GM18909 (cell line): ENCODE measurements around the gene TRUB2.
"Not testable (repeated sequence)": the region's sequence is repeated elsewhere in the genome, so short reads cannot be mapped to it uniquely, and the experiment has no call there.

Experiments
- ATAC-seq: cut with Tn5 transposase; IDR thresholded peaks from one replicate; pipeline ENCODE4 v1.9.1; 2021; ENCODE audit warnings: mild to moderate bottlenecking; ENCODE audit not compliant: unreplicated experiment, poor library complexity

TRUB2 gene

GRCh38 chr9:128341435-128341849, 19.2 kb upstream of the TRUB2 start:
- ATAC-seq, result no peak

GRCh38 chr9:128340691-128341434, 18.6 kb upstream of the TRUB2 start:
- no peak for ATAC-seq

DNA sequence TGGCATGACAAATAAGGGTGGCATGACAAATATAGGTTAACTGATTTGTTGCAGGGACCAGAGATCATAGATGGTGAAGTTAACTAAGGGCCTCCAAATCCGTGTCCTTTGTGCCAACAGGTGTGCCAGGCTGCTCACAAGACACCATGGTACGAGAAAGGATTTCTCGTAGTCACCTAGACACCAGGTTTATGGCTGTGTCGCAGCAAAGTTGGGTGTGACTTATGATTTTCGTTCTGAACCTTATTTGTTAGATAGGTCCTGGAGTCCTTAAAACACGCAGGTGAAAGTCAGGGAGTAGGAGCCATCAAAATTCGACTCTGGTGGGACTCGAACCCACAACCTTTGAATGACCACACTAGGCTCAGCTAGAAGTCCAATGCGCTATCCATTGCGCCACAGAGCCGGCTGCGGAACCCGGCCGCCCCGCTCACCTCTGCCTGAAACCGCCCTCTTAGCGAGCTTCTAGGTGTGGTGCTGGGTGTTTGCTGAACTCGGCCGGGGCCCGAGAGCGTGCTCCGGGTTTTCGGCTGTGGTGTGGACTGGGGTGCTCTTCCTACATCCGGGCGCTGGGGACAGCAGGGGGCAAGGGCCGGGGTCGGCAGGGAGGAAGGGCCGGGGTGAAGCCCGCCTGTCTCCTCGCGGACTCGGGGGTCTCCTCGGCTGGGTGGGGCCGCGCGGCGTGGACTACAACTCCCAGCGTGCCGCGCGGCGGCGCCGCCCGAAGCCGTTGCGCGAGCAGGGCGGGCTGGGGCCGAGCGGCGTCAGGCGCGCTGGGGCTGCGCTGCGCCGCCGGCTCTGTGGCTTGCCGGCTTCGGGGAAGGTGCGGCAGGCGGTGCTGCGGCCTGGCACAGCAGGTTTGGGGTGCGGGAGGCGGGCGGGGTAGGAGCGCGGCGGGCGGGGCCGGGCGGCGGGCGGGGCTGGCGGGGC, 17.8 kb upstream of the TRUB2 start, which contains the start of gene SLC27A4:
SLC27A4 (plus strand) TSS at position 767 of the 930 bp plus-strand sequence. CDS start 2,606 bp downstream, outside the sequence.
- ATAC-seq, result peak; percentile 85

GRCh38 chr9:128338852-128339614, 16.8 kb upstream of the TRUB2 start:
- ATAC-seq, result not testable (repeated sequence)

DNA sequence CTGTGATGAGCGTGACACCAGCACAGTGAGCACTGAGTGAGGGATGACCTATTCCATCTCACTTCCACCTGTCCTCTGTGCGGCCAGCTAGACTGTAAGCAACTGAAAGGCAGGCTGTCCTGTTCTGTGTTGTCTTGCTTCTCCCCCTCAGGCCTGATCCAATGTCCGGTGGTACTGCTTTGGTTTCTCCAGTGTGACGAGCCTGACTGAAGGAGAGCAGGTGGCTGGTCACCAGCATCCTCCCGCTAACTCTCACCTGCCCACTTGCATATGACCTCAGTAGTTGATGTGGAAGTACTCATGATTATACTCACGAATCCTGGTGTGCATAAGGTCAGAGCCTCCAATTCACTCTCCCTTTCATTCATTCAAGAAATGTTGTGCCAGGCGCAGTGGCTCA, 15.7 kb upstream of the TRUB2 start:
- ATAC-seq, result no peak

DNA sequence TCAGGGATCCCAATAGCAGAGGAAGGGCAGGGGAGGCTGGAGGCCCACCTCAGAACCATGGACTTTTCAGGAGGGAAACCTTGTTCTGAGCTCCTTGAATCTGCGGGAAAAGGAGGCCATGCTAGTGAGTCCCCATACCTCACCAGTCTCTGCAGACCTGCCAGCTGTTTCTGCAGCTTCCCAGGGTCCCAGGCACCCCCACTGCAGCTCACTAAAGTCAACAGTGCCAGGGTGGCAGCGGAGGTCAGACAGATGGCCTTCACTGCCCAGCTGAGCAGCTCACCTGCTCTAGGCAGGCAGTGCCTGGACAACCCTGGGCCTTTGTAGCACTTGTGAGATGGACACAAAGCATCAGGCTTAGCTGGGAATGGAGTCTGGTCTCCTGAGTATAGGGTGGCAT, 13.7 kb upstream of the TRUB2 start:
- no peak for ATAC-seq

- ATAC-seq, result no peak
These were observed 12.9 kb upstream of the TRUB2 start for GRCh38 chr9:128335161-128335560.

DNA sequence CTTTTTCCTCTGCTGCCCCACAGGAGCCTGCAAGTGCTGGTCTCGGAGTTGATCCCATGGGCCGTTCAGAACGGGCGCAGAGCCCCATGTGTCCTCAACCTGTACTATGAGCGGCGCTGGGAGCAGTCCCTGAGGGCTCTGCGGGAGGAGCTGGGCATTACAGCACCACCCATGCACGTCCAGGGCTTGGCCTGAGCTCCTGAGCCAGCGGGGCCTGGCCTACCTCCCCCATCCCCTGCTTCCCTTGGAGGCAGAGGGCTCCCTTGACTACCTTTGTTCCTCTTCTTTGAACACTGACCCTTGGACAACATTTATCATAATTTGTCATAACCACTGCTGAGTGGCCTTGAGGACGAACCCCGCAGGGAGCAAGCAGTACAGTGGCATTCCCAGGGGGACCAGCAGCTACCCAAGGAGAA, 11.2 kb upstream of the TRUB2 start:
- no peak for ATAC-seq

DNA sequence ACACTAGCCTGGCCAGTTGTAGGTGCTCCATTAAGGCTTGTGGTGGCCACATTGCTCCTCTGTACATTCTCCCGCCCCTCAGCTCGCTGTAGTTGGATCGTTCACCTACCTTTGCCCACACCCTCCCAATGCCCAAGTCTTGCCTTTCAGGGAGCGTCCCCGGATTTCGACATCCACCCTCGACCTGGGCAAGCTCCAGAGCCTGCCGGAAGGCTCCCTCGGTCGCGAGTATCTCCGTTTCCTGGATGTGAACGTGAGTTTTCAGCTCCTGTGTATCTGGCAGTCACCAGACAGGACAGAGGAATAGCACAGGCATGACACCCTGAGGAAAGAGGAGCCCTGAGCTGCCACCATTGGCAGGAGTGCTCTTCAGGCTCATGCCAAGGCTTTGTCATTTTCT, 3.4 kb upstream of the TRUB2 start:
- ATAC-seq, result no peak

- ATAC-seq, result no peak
These were observed 2.2 kb upstream of the TRUB2 start for GRCh38 chr9:128324401-128324800.

DNA sequence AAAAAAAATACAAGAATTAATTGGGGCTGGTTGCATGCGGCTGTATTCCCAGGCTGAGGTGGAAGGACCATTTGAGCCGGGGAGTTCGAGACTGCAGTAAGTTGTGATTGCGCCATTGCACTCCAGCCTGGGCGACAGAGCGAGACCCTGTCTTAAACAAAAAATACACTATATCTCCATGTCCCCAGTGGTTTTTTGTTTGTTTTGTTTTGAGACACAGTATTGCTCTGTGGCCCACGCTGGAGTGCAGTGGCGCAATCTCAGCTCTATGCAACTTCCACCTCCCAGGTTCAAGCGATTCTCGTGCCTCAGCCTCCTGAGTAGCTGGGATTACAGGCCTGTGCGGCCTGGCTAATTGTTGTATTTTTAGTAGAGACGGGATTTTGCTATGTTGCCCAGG, 1.5 kb upstream of the TRUB2 start:
- no peak for ATAC-seq

- ATAC-seq, result no peak
These were observed 1.0 kb upstream of the TRUB2 start for GRCh38 chr9:128323212-128323730.

DNA sequence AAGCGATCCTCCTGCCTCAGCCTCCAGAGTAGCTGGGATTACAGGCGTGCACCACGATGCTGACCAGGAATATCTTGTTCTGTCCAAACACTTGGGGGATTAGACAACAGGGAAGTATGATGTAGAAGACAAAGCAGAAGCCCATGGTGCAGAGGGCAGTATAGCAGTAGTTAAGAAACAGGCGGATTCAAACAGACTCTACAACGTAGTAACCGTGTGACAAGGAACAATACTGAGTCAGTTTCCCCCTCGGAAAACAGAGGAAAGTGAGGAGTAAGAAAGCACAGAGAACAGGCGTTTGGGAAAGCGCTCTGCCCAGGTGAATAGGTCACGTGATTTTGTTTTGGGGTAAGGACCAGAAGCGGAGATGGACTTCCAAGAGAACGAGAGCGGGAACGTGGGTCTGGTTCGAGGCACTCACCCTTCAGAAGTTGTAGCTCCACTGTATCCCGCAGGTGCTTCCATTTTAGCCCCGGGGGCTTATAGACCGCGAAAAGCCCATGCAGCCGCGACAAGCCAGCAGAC, 306 bp downstream of the TRUB2 start:
- peak; percentile 11 for ATAC-seq

GRCh38 chr9:128321343-128321742, 904 bp downstream of the TRUB2 start:
- no peak for ATAC-seq

DNA sequence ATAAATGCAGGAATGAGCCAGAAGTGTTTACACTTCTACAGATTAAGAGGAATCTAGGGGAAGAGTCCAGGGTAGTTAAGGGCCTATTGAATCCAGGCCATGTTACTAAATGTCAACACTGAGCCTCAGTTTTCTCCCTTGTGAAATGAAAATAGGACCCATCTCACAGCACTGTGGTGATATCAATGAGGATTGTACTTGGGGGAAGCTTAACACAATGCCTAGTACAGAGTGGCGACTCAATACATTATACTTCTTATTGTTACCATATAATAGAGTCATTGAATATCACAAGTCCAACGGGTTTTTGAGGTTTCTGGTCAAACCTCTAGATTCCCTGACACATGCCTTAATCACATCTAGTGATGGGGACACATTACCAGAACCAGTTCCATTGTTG, 4.6 kb downstream of the TRUB2 start:
- ATAC-seq, result no peak

GRCh38 chr9:128316421-128316820, 5.8 kb downstream of the TRUB2 start:
- ATAC-seq, result no peak

DNA sequence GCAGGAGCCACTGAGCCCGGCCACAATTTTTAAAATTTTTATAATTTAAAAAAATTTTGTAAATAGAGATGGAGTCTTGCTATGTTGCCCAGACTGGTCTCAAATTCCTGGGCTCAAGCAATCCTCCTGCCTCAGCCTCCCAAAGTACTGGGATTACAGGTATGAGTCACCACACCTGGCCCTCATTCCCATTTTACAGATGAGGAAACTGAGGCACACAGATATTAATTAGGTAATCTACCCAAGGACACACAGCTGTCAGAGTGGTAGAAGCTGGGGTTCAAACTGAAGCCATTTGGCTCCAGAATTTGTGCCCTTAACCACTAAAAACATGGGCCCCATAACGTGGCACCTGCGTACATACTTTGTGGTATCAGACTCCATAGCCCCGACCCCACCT, 7.5 kb downstream of the TRUB2 start:
- ATAC-seq, result no peak

- no peak for ATAC-seq
These were observed 11.8 kb downstream of the TRUB2 start for GRCh38 chr9:128310461-128310860.

- ATAC-seq, result no peak
These were observed 12.7 kb downstream of the TRUB2 start for GRCh38 chr9:128309551-128309950.

- no peak for ATAC-seq
These were observed 17.3 kb downstream of the TRUB2 start for GRCh38 chr9:128304971-128305288.
